ENCODE data around the gene EZH1. TPM values are rescaled to one million over a fixed set of nuclear protein-coding genes. Genes with fewer than 3 reads are reported as not detected.

EZH1 gene
- total RNA-seq, 1 donor from 2014 or later, result 30.4 TPM

DNA sequence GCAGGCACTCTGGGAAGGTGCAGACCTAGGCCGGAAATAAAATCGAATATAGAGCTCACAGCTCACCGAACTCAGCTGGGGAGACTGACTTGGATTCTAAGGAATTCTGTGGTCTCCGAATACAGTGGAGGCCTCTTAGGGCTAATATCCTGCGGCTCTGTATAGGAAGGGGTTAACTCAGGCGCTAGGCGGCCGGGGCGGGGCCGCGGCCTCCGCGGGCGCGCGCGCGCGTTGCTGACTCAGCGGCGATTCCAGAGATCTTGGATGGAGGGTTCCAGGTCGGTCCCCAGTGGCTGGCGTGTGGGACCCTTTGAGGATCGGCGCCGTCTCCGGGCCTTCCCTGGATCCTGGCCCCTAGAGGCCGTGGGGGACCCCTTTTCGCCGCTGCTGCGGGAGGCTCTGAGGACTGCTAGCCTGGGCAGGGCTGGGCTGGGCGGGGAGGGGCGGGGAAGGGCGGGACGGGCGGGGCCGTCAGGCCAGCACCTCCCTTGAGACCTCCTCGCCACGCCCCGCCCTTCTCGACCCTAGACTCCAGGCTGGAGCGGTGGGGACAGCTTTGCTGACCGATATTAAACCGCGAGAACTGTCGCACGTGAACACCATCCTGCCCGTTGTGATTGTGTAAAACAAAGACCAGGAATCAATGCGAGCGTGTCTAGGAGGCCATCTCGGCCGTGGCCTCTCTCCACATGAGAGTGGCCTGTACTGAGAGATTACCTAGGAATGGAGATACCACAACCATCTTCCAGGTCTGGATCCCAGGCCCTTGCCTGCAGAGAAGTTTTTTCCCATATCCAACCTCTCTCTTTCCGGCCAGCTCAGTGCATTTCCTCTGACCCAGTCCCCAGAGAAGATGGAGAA, 66.7 kb downstream of the EZH1 start:
- Mint-ChIP-seq H3K9me3 (no peaks in the 10 kb centered on the region), H3K27me3 (ENCODE audit: low read depth) (peaks cover 18% of the 10 kb centered on the region), H3K4me3 (peak overlapping the region; percentile 97), H3K27ac (ENCODE audit: unreplicated experiment) (peak overlapping the region; percentile 99), H3K4me1 (peaks cover 56% of the 10 kb centered on the region), H3K36me3 (ENCODE audit: low read depth) (no peaks in the 10 kb centered on the region)
- peak; percentile 81 for DNase-seq (ENCODE audit: low read depth, low spot score)
- TF ChIP-seq CTCF (conservative IDR thresholded peaks at IDR 0.05), result no peak

DNA sequence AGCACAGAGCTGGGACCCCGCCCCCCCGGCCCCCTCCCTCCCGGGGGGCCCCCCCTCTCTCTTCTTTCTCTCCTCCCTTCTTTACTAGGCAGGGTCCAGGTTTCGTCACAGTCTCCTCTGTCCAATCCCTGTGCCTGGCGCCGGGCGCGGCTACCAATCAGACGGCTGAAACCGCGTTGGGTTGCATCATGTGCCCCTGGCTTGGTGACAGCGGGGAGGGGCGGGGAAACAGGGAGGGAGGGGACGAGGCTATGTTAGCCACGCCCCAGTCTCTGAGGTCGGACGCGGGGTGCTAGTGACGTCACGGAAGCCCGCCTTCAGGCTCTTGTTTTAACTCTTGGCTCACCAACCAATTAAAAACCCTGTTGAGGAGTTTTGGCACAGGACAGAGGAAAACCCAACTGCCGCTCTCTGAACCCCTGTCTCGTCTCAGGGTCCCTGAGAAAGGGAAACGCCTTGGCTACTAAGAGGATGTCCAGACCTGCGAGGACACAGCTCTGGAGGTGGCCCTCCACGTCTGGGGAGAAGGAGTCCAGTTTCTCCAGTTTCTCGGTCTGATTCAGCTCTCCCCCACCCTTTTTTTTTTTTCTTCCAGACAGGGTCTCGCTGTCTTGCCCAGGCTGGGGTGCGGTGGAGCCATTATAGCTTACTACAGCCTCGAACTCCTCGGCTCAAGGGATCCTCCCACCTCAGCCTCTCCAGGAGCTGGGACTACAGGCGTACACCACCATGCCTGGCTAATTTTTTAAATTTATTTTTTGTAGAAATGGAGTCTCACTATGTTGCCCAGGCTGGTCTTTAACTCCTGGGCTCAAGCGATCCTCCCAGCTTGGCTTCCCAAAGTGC, 67.6 kb downstream of the EZH1 start:
- Mint-ChIP-seq H3K27me3 (ENCODE audit: low read depth) (peaks cover 17% of the 10 kb centered on the region), H3K9me3 (no peaks in the 10 kb centered on the region), H3K36me3 (ENCODE audit: low read depth) (no peaks in the 10 kb centered on the region), H3K27ac (ENCODE audit: unreplicated experiment) (peak overlapping the region; percentile 93), H3K4me3 (peak overlapping the region; percentile 97), H3K4me1 (peaks cover 49% of the 10 kb centered on the region)
- TF ChIP-seq CTCF (conservative IDR thresholded peaks at IDR 0.05), result no peak
- DNase-seq (ENCODE audit: low read depth, low spot score), result peak; percentile 96

DNA sequence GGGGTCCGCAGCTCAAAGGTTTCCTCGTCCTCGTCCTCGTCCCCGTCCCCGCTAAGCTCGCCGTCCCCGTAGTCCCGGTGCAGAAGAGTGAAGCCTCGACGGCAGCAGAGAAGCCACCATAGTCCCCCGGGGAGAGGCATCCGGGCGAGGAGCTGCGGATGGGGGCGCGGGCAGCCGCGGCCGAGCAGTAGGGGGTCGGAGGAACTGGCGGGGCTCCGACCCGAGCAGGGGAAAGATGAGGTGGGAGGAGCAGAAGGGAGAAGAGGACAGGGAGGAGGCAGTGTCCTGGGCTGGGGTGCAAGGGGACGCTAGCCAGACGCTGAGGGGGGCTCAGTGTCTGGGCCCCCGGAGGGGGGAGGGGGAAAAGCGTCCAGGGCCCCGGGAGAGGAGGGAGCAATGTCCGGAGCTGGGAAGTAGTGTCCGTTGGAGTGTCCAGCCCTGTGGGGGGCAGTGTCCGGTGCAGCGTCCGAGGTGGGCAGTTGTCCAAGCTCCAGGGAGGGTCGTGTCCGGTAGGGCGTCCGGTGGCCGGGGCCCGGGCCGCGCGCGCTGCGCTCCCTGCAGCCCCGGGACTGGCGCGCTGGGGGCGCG, 68.3 kb downstream of the EZH1 start, which contains the start of gene PLEKHH3:
Gene PLEKHH3, minus strand, starts transcription at position 571 of the 588 bp plus-strand sequence. Its CDS starts 431 bp downstream, at position 140.
- H3K4me1 Mint-ChIP-seq, result peaks cover 45% of the 10 kb centered on the region
- H3K27me3 Mint-ChIP-seq (ENCODE audit: low read depth), result peaks cover 17% of the 10 kb centered on the region
- peak; percentile 33 for TF ChIP-seq CTCF (conservative IDR thresholded peaks at IDR 0.05)
- H3K4me3 Mint-ChIP-seq, result peak within 1 kb of the TSS; percentile 97
- no peaks in the 10 kb centered on the region for H3K9me3 Mint-ChIP-seq
- peaks cover 3% of the 10 kb centered on the region for H3K36me3 Mint-ChIP-seq (ENCODE audit: low read depth)
- H3K27ac Mint-ChIP-seq (ENCODE audit: unreplicated experiment), result peak within 1 kb of the TSS; percentile 93
- DNase-seq (ENCODE audit: low read depth, low spot score), result peak; percentile 45

- no peak for DNase-seq (ENCODE audit: low read depth, low spot score)
- H3K4me1 Mint-ChIP-seq, result peaks cover 43% of the 10 kb centered on the region
- H3K36me3 Mint-ChIP-seq (ENCODE audit: low read depth), result peaks cover 5% of the 10 kb centered on the region
- peaks cover 19% of the 10 kb centered on the region for H3K27me3 Mint-ChIP-seq (ENCODE audit: low read depth)
- no peaks in the 10 kb centered on the region for H3K9me3 Mint-ChIP-seq
- peak overlapping the region; percentile 97 for H3K4me3 Mint-ChIP-seq
- H3K27ac Mint-ChIP-seq (ENCODE audit: unreplicated experiment), result peak overlapping the region; percentile 12
- peak; percentile 4 for TF ChIP-seq CTCF (conservative IDR thresholded peaks at IDR 0.05)
Observed at GRCh38 chr17:42675965-42676423, 68.8 kb downstream of the EZH1 start.

- no peak for DNase-seq (ENCODE audit: low read depth, low spot score)
- Mint-ChIP-seq H3K36me3 (ENCODE audit: low read depth) (peaks cover 5% of the 10 kb centered on the region), H3K4me1 (peaks cover 41% of the 10 kb centered on the region), H3K9me3 (no peaks in the 10 kb centered on the region), H3K4me3 (peak overlapping the region; percentile 64), H3K27ac (ENCODE audit: unreplicated experiment) (no peak overlapping the region), H3K27me3 (ENCODE audit: low read depth) (peaks cover 22% of the 10 kb centered on the region)
- no peak for TF ChIP-seq CTCF (conservative IDR thresholded peaks at IDR 0.05)
Observed at GRCh38 chr17:42675348-42675964, 69.4 kb downstream of the EZH1 start.

All from neural crest cell (in vitro differentiated cells).